ENCODE data around the gene GRK5. TPM values are rescaled to one million over a fixed set of nuclear protein-coding genes. Genes with fewer than 3 reads are reported as not detected.

The GRK5 gene
- total and polyA plus RNA-seq, 2 donors from 2014 or later = 7.3 to 18.7 TPM

DNA sequence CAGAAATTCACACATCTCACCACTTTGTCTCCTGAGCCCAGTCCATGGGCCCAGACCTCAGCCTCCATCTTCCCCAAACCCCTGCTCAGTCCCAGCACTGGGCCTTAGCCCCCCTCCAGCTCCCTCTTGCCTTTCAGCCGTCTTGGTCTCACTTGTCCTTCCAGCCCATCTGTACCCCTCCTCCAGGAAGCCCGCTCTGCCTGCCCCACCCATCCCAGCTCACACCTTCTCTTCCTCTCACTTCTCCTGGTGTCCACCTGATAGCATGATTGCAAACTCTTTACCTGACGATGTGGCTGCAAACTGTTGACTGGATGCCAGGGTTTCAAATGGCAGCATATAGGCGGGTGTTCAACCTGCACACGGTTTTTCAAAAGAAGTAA lies 238.6 kb downstream of the GRK5 start:
- H3K4me3 ChIP-seq (ENCODE audit: low read length in 3 of 3) = no peak overlapping the region
- H3K9ac ChIP-seq (ENCODE audit: low read length in 3 of 3) = no peak overlapping the region
- H3K4me1 ChIP-seq (ENCODE audit: control insufficient read depth in 2 of 3, insufficient read depth in 2 of 3, low read depth in 1 of 3, low read length in 3 of 3) = peaks cover 0 to 8% (median 0%) of the 10 kb centered on the region in 3 donors
- TF ChIP-seq, protein P1, sequence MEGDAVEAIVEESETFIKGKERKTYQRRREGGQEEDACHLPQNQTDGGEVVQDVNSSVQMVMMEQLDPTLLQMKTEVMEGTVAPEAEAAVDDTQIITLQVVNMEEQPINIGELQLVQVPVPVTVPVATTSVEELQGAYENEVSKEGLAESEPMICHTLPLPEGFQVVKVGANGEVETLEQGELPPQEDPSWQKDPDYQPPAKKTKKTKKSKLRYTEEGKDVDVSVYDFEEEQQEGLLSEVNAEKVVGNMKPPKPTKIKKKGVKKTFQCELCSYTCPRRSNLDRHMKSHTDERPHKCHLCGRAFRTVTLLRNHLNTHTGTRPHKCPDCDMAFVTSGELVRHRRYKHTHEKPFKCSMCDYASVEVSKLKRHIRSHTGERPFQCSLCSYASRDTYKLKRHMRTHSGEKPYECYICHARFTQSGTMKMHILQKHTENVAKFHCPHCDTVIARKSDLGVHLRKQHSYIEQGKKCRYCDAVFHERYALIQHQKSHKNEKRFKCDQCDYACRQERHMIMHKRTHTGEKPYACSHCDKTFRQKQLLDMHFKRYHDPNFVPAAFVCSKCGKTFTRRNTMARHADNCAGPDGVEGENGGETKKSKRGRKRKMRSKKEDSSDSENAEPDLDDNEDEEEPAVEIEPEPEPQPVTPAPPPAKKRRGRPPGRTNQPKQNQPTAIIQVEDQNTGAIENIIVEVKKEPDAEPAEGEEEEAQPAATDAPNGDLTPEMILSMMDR (IDR thresholded peaks at IDR 0.05; ENCODE audit: borderline replicate concordance, extremely low read depth, insufficient read depth) = no peak
- DNase-seq (peak in 1 of 5 donors; percentile 49), FAIRE-seq (no peak)
- intact Hi-C loops (cut with DNase I) = loop anchor here (10.0 kb wide), 1 partner anchor 241 kb away; the partner anchor contains the start of gene GRK5
- no peaks in the 10 kb centered on the region for H3K9me3 ChIP-seq (ENCODE audit: control insufficient read depth in 2 of 3, insufficient read depth in 1 of 3, low read length in 3 of 3)
- no peaks in the 10 kb centered on the region for H3K27me3 ChIP-seq (ENCODE audit: control insufficient read depth, insufficient read depth, low read length)
- no peaks in the 10 kb centered on the region for H3K36me3 ChIP-seq (ENCODE audit: control insufficient read depth in 2 of 3, insufficient read depth in 3 of 3, low read length in 3 of 3)
- no peak overlapping the region for H3K27ac ChIP-seq (ENCODE audit: low read depth in 2 of 2, low read length in 2 of 2)

DNA sequence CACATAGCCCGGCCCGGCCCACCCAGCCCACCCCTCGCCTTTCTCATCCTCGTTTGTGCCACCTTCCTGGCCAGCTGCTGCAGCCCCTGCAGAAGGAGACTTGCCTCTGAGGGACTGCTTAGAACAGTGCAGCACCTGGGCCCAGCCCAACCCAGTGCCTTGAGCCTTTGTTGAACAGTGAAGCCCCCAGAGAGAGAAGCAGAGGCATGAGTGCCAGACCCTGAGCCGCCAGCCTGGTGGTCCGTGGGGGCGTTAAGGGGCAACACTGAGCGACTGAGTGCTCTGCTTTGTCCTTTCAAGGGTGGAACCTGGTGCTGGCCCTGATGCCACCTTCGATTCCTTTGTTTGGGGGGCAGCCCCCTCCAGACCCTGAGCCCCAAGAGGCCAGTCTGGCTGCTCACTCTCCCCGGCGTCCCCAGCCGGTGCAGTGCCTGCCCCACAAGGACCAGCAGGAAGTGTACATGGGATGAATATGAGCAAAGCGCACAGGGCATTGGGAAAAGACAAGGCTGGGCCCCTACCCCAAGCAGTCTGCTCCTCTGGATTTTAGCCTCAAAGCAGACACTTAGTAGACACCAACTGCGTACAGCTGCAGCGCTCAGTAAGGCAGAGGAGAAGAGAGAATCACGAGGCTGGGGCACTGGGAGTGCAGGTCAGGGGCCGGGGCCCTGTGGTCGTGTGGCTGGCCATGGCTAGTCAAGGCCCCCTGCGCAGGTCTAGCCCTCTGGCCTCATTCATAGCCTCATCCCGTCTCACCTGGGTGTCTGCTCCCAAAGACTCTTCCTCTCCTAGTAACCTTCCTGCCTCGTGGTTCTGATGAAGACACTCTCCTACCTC lies 239.3 kb downstream of the GRK5 start:
- TF ChIP-seq, protein P1 (IDR thresholded peaks at IDR 0.05; ENCODE audit: borderline replicate concordance, extremely low read depth, insufficient read depth) = no peak
- no peaks in the 10 kb centered on the region for H3K27me3 ChIP-seq (ENCODE audit: control insufficient read depth, insufficient read depth, low read length)
- DNase-seq (peak in 1 of 5 donors; percentile 63), FAIRE-seq (no peak)
- no peak overlapping the region for H3K9ac ChIP-seq (ENCODE audit: low read length in 3 of 3)
- intact Hi-C loops (cut with DNase I) = loop anchor here (10.0 kb wide), 1 partner anchor 242 kb away; the partner anchor contains the start of gene GRK5
- H3K27ac ChIP-seq (ENCODE audit: low read depth in 2 of 2, low read length in 2 of 2) = no peak overlapping the region
- H3K9me3 ChIP-seq (ENCODE audit: control insufficient read depth in 2 of 3, insufficient read depth in 1 of 3, low read length in 3 of 3) = no peaks in the 10 kb centered on the region
- H3K36me3 ChIP-seq (ENCODE audit: control insufficient read depth in 2 of 3, insufficient read depth in 3 of 3, low read length in 3 of 3) = no peaks in the 10 kb centered on the region
- H3K4me1 ChIP-seq (ENCODE audit: control insufficient read depth in 2 of 3, insufficient read depth in 2 of 3, low read depth in 1 of 3, low read length in 3 of 3) = peaks cover 0 to 3% (median 0%) of the 10 kb centered on the region in 3 donors
- no peak overlapping the region for H3K4me3 ChIP-seq (ENCODE audit: low read length in 3 of 3)

DNA sequence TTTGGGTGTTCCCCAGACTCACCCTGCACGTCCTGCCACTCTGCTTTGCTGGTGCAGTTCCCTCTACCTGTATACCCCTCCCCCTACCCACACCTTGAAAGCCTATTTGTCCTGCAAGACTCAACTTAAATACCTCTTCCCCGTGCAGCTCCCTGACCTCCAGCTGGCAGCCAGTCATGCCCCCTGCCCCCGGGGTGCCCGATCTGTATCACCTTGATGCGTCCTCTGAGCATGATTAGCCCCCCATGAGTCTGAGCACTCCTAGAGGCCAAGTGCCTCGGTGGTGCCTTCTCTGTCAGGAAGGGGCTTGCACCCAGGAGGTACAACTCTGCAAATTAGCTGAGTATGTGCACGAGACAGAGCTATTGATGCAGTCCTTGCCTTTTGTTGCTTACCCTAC lies 240.1 kb downstream of the GRK5 start:
- Histone ChIP-seq H3K4me1 (ENCODE audit: control insufficient read depth in 2 of 3, insufficient read depth in 2 of 3, low read depth in 1 of 3, low read length in 3 of 3) (peaks cover 0 to 2% (median 0%) of the 10 kb centered on the region in 3 donors), H3K27me3 (ENCODE audit: control insufficient read depth, insufficient read depth, low read length) (no peaks in the 10 kb centered on the region), H3K9me3 (ENCODE audit: control insufficient read depth in 2 of 3, insufficient read depth in 1 of 3, low read length in 3 of 3) (no peaks in the 10 kb centered on the region), H3K36me3 (ENCODE audit: control insufficient read depth in 2 of 3, insufficient read depth in 3 of 3, low read length in 3 of 3) (no peaks in the 10 kb centered on the region), H3K9ac (ENCODE audit: low read length in 3 of 3) (no peak overlapping the region), H3K4me3 (ENCODE audit: low read length in 3 of 3) (no peak overlapping the region), H3K27ac (ENCODE audit: low read depth in 2 of 2, low read length in 2 of 2) (no peak overlapping the region)
- intact Hi-C loops (cut with DNase I) = loop anchor here (10.0 kb wide), 1 partner anchor 243 kb away; the partner anchor contains the start of gene GRK5
- TF ChIP-seq, protein P1 (IDR thresholded peaks at IDR 0.05; ENCODE audit: borderline replicate concordance, extremely low read depth, insufficient read depth) = no peak
- no peak for FAIRE-seq
- peak in 1 of 5 donors; percentile 44 for DNase-seq
